Erythroblast (primary cell): Measurements from ENCODE around the gene SORCS3.

Source experiments
- GATA1 ChIP-seq: IDR thresholded peaks from 2 replicates; pipeline ENCODE4 v1.6.1; 2011; ENCODE audit warnings: low read depth, mild to moderate bottlenecking, control low read depth, low read length, moderate library complexity
- POLR2A ChIP-seq: IDR thresholded peaks from 2 replicates; pipeline ENCODE4 v1.6.1; 2011; ENCODE audit warnings: mild to moderate bottlenecking, low read length

DNA sequence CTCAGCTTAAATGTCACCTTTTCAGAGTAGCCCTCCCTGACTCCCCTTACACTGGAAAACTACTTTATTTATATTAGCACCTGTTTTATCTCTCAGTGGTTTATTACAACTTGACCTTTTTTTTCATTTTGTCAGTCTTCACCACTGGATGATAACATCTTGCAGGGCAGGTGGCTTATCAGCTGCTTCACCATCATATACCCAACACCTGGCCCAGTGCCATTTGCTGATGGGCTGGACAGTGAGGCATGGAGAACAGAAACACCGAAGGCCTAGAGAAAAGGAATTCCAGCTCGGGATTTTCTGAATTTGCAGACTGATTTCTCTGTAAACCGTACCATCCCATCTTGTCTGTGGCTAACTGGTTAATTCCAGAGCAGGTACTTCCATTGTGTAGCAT is 48.5 kb downstream of the SORCS3 start:
- TF ChIP-seq POLR2A (no peak), GATA1 (no peak)
